ENCODE results near the gene GPT2. TPM values are rescaled to one million over a fixed set of nuclear protein-coding genes. Genes with fewer than 3 reads are reported as not detected.
A peak's percentile ranks its signal among the peaks of the same experiment; 100 is the strongest.

The GPT2 gene
- total and polyA plus RNA-seq, 7 donors = 3.3 to 28.7 (median 14.8) TPM

- Histone ChIP-seq H3K27ac (no peak overlapping the region), H3K9me3 (no peaks in the 10 kb centered on the region), H3K4me3 (no peak overlapping the region), H3K27me3 (no peaks in the 10 kb centered on the region), H3K4me1 (peaks cover 0 to 11% (median 11%) of the 10 kb centered on the region in 4 donors), H3K36me3 (no peaks in the 10 kb centered on the region)
- TF ChIP-seq CTCF (IDR thresholded peaks at IDR 0.05) (no peak), POLR2A (IDR thresholded peaks at IDR 0.05) (no peak), POLR2AphosphoS5 (IDR thresholded peaks at IDR 0.05) (no peak), EP300 (IDR thresholded peaks at IDR 0.05) (no peak)
- 91 to 93% methylated on average over 2 of the region's 2 CpGs for WGBS, 2 donors
- intact Hi-C loops (cut with DNase I) = loop anchor here (1.0 kb wide), 1 partner anchor 54 kb away; no protein-coding TSS in a partner anchor
- no peak for DNase-seq
Observed at GRCh38 chr16:46854846-46855245, 29.3 kb upstream of the GPT2 start.

DNA sequence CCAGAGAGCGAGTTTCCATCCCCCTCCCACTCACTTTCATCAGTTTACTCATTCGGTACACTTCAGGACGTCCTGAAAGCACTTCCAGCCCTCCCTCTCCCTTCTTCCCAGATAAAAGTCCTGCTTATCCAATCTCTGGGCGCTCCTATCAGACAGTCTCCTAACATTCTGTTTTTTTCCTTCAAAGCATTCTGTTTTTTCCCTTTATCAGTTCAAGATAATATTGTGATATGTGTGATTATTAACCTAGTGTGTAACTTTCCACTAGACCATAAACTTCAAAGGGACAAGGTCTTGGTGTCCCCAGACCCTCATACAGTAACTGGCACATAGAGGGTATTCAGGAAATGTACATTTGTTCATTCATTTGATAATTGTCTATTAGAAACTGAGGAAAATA is 28.8 kb upstream of the GPT2 start:
- Histone ChIP-seq H3K4me3 (no peak overlapping the region), H3K9me3 (no peaks in the 10 kb centered on the region), H3K4me1 (peaks cover 0 to 11% (median 11%) of the 10 kb centered on the region in 4 donors), H3K27ac (no peak overlapping the region), H3K27me3 (no peaks in the 10 kb centered on the region), H3K36me3 (no peaks in the 10 kb centered on the region)
- intact Hi-C loops (cut with DNase I) = no loop called here
- DNase-seq = no peak
- TF ChIP-seq EP300 (IDR thresholded peaks at IDR 0.05) = no peak
- TF ChIP-seq POLR2AphosphoS5 (IDR thresholded peaks at IDR 0.05) = no peak
- TF ChIP-seq CTCF (IDR thresholded peaks at IDR 0.05) = no peak
- TF ChIP-seq POLR2A (IDR thresholded peaks at IDR 0.05) = no peak
- 44 to 65% methylated on average over 4 of the region's 4 CpGs for WGBS, 2 donors

DNA sequence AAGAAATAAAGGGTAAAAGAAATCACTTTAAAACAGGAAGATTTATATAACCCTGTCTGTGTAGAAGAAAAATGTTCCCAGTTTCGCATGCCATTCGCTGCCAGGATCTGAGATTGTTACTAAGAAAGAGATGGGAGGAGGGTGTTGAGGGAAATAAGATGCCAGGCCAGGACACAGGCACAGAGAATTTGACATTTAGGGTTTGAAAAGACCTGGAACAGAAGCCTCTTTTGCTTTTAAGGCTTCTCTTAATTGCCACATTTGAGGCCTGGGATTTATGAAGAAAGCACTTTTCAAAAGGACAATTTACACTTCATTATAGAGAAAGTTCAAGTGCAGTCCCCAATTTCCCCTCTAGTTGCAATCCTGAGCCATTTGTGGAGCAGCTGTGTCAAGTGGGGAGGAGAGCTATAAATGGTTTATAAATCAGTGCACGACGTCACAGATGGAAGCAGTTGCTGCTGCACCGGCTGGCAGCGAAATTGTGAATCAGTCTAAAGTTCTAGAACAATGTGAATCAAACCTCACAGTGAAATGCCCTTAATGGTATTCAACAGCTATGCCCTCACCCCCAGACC is 26.7 kb upstream of the GPT2 start:
- intact Hi-C loops (cut with DNase I) = loop anchor here (2.0 kb wide), 1 partner anchor 27 kb away; the partner anchor contains the start of gene GPT2
- no peak overlapping the region for H3K4me3 ChIP-seq
- peak; percentile 18 to 57 (median 30) for TF ChIP-seq CTCF (IDR thresholded peaks at IDR 0.05)
- no peak for TF ChIP-seq POLR2A (IDR thresholded peaks at IDR 0.05)
- no peaks in the 10 kb centered on the region for H3K9me3 ChIP-seq
- 32 to 50% methylated on average over 6 of the region's 6 CpGs for WGBS, 2 donors
- H3K4me1 ChIP-seq = peaks cover 0 to 11% (median 11%) of the 10 kb centered on the region in 4 donors
- H3K27ac ChIP-seq = peak overlapping the region in 2 of 4 donors; percentile 46 to 48
- no peaks in the 10 kb centered on the region for H3K36me3 ChIP-seq
- DNase-seq = no peak
- H3K27me3 ChIP-seq = no peaks in the 10 kb centered on the region

DNA sequence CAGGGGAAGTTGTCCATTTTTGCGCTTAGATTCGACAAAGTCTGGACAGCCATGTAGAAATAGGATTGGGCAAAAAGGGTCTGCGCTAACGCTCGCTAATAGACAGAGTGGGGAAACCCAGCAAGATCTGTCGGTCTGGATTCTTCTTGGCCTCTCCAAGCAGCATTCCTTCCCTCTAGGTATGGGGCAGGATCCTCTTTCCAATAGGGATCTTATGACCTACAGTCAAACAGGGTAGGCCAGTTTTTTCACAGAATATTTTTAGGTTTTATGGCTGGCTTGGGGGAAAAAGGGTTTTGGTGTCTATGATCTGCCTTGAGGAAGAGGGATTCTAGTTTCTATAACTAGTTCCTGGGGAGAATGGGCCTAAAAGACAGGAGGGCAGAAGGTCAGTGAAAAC is 26.0 kb upstream of the GPT2 start:
- Histone ChIP-seq H3K36me3 (no peaks in the 10 kb centered on the region), H3K27ac (peak overlapping the region in 1 of 4 donors; percentile 28), H3K9me3 (no peaks in the 10 kb centered on the region), H3K27me3 (no peaks in the 10 kb centered on the region), H3K4me3 (no peak overlapping the region), H3K4me1 (peaks cover 0 to 11% (median 11%) of the 10 kb centered on the region in 4 donors)
- DNase-seq = no peak
- TF ChIP-seq EP300 (IDR thresholded peaks at IDR 0.05) = no peak
- TF ChIP-seq POLR2A (IDR thresholded peaks at IDR 0.05) = no peak
- no peak for TF ChIP-seq CTCF (IDR thresholded peaks at IDR 0.05)
- no peak for TF ChIP-seq POLR2AphosphoS5 (IDR thresholded peaks at IDR 0.05)
- WGBS, 2 donors = 97 to 99% methylated on average over 6 of the region's 6 CpGs
- intact Hi-C loops (cut with DNase I) = no loop called here

- intact Hi-C loops (cut with DNase I) = no loop called here
- H3K9me3 ChIP-seq = no peaks in the 10 kb centered on the region
- no peak for TF ChIP-seq POLR2AphosphoS5 (IDR thresholded peaks at IDR 0.05)
- no peak for TF ChIP-seq CTCF (IDR thresholded peaks at IDR 0.05)
- TF ChIP-seq POLR2A (IDR thresholded peaks at IDR 0.05) = no peak
- no peak overlapping the region for H3K4me3 ChIP-seq
- DNase-seq = no peak
- H3K27ac ChIP-seq = no peak overlapping the region
- H3K36me3 ChIP-seq = no peaks in the 10 kb centered on the region
- H3K27me3 ChIP-seq = no peaks in the 10 kb centered on the region
- 64 to 70% methylated on average over 5 of the region's 5 CpGs for WGBS, 2 donors
- H3K4me1 ChIP-seq = peaks cover 0 to 11% (median 11%) of the 10 kb centered on the region in 4 donors
Observed at GRCh38 chr16:46859719-46860152, 24.4 kb upstream of the GPT2 start.
